NCI-H2196 treated with DMSO at 0.1 percent for 48 hours (cell line): ENCODE results near the gene ZNG1B.
"Not testable (repeated sequence)": the region's sequence is repeated elsewhere in the genome, so short reads cannot be mapped to it uniquely, and the experiment has no call there.

ENCODE experiments used
- DNase-seq: peaks from one replicate; lab custom pipeline; 2025; ENCODE audit not compliant: unreplicated experiment; lab: John Stamatoyannopoulos, UW

Gene ZNG1B

DNA sequence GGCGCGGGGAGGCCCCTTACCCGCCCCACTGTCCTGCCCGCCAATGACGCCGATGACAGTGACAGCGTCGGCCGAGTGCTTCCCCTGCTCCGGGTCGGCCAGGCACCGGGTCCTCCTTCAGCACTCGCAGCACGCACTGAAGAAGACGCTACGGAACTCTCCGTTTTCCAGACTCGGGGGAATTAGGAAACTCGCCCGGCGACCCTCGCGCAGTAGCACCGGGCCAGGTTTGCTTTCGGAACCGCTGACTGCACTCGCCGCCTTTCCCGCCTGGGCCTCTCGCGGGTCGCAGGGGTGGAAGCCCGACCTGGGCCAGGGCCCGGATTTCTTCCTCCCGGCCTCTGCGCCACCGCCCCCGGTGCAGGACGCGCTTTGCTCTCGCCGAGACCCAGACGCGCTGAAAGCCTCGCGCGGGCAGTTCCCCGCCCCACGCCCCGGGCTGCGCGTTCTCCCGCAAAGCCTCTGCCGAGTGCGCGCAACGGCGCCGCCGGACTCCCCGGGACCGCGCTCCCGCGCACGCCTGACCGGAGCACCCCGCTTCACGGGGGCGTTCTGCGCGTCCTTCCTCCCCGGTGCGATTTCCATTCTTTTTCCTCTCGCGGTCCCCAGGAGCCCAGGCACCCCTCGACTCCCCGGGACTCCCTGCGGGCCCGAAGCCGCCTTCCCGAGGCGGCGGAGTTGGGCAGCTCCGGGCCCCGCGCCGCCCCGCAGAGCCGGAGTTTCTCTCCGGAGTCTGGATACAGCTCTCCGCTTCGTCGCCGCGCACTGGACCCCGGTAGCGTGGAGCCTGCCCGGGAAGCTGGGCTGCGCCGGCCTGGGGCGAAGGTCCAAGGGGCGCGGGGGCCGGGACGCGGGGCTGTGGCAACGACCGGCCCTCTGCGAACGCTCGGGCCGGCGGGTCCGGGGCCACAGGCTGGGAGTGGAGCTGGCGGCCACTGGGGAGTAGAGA lies 65.9 kb downstream of the ZNG1B start:
- not testable (repeated sequence) for DNase-seq

DNA sequence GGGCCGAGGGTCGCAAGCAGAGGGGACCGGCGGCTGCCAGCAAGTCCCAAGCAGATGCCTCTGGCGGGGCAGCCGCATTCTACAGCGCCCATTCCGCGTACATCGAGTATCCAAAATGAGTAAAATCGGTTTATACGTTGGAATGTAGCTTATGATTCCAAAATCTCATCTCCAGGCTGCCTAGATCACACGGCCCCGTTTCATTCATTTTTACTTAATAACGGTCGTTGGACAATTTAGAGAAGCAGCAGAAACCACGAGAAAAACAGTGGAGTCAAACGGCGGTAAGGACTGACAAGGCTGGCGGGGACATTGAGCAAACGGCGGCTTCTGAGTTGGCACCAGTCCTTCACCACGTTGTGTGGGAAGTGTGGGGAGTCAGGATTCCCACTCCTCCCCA lies 66.6 kb downstream of the ZNG1B start:
- not testable (repeated sequence) for DNase-seq

DNA sequence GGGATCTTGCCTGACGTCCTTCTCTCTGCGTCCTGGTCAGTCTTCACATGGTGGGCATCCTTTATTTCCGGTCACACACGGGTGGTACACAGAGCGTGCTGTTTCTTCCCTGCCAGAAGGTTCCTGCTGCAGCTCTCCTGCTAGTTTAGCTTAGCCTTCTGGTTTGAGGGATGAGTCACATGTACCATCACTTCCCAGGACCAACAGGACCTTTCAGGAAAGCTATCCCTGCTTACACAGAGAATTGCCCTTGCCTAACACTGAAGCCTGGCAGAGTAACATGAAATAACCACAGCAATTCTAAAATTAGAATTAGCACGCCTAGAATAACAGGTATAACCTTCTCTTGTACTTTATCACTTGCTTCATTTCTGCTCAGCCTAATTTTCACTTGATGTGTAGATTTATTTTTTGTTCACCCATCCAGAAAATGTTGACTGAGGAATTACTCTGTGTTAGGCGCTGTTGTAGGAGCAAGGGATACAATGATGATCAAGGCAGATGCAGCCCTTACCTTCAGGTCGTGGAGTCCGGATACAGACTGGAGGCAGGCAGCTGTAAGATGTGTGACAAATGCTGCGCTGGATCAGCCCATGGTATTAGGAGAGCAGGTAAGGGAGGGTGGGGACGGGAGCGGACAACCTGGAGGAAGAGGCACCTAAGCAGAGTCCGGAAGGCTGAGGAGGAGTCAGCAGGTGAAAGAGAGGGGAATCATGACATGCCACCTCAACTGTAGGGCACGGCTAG lies 70.1 kb downstream of the ZNG1B start:
- DNase-seq, result not testable (repeated sequence)

DNA sequence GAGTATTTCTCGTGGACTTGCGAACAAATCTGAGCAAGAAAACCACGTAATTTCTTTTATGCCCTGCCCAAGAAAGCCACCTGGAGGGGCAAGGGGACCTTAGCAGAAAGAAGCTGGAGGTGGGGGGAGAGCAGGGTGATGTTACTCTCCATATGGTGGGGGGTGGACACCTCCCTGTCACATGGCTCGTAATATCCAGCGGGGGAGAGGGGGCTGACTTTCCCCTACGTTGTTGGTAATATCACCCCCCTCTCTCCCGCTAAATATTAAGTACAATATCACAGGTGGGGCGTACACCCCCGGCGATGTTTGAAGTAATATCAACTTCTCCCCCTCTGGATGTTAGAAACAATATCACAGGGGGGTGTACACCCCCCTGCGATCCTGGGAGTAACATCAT lies 70.7 kb downstream of the ZNG1B start:
- not testable (repeated sequence) for DNase-seq

DNA sequence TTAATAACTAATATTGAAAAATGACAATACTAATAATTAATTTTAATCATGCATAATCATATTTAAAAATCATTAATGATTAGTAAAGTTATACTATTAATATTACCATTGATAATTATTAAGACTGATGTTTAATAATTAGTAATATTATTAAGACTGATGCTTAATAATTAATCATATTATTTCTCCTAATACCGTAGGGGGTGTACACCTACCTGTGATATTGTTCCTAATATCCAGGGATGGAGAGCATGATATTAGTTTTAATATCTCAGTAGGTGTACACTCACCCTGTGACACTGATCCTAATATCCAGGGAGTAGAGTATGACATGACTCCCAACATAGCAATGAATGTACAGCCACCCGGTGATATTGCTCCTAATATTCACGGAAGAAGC lies 73.4 kb downstream of the ZNG1B start:
- not testable (repeated sequence) for DNase-seq

DNA sequence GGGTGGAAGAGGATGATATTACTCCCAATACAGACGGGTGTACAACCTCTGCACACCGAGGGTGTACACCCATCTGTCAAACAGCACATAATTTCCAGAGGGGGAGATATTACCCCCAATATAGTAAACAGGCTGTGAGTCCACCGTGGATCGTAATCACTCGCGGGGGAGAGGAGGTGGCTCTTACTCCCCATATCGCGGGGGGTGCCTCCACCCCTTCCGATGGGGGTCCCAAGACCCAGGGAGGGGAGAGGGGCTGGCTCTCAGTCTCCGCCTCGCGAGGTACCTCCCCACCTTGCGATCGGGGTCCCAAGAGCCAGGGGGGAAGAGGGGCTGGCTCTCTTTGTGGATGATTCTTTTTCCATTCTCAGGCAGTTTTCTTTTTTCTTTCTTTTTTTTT lies 74.4 kb downstream of the ZNG1B start:
- not testable (repeated sequence) for DNase-seq

DNA sequence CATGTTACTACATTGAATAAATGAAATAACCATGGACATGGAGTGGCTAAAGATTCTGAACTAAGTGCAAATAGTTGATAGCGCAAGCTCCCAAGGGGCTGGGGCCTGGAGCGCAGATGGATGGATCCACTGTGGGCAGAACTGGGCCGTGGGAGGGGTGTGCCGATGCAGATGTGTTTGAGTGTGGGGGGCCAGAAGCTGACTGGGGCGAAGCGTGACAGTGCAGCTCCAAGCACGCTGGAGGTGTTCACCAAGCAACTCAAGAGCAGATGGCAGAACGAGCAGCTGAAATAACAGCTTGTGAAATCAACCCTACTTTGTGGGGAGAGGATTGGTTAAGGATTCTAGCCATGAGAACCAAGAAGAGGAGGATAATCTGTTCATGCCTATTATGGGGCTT lies 78.0 kb downstream of the ZNG1B start:
- not testable (repeated sequence) for DNase-seq

DNA sequence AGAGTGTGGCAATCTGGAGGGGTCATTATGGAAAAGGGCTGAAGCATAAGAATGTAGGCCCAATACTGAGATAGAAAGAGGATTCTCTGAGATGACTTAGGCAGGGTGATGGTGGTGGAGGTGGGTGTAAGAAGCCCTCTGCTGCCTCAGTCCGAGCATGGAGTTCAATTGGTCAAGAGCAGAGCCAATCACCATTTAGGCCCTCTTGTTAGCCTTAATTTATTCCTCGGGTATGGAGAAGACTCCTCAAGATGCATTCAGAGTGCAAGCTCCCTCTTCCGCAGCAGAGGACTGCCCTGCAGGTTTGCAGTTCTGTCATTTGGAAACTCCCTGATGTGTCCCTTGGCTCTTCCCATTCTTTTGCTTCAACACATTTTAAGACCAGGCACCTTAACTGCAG lies 78.5 kb downstream of the ZNG1B start:
- DNase-seq, result not testable (repeated sequence)

DNA sequence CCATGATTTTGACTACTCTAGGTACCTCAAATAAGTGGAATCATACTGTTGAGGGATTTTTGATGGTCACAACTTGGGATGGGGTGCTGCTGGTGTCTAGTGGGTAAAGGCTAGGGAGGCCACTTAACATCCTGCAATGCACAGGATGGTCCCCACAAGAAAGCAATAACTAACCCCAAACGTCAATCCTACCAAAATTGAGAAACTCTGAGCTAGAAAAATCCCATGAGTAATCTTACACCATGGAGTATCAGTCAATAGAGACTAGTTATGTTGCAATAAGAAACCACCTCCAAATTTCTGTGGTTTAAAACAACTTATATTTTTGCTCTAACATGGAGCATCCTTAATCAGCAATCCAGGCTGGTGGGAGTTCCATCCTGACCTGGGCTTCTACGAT lies 79.5 kb downstream of the ZNG1B start:
- DNase-seq, result not testable (repeated sequence)

DNA sequence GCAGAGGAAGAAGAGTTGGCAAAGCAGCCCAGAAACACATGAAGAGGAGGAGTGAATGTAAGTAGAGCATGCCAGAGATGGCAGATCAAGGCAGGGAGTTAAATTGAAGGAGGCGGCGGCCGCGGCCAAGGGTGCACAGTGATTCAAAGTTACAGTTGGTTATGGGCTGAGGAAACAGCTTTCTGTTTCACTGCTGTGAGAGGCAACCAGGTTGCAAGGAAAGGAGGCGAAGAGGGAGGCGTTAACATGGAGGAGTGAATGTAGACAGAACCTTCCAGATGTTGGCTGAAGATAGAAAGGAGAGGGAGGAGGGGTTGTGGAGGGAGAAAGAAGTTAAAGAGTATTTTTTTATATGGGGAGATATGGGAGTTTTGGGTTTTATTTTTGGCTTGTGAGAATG lies 83.3 kb downstream of the ZNG1B start:
- not testable (repeated sequence) for DNase-seq

DNA sequence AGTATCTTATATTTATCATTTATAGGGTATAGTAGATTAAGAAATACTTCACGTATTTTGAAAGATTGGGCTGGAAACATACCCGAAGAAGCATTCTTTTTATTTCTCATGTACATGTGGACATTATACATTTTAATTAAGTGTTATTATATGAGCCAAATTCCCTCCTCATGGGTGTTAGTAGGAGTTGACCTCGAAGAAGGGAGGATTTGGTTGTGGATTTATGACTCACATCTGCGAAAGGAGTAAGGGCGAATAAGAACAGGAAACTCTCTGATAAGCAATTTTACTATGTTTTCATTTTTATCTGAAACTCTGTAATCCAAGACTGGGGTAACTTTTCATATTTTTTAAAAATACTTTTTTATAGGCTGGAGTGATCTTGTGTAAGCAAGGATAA lies 84.0 kb downstream of the ZNG1B start:
- DNase-seq, result not testable (repeated sequence)

DNA sequence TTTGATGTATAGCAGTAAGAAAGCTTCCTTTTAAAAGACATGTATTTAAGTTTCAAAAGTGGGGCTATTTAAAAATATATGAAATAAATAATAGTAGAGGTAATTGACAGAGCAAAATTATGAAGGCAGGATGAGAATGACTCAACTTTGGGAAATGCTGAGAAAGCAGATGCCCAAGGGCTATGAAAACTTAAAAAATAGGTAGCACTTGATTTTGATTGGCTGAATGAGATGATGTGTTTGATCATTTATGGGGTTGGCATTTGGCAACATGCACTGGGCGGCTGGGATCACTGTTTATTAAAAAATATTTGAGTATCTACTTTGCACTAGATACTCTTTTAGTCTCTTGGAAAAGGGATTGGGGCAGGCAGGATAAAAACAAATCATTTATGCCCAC lies 87.5 kb downstream of the ZNG1B start:
- not testable (repeated sequence) for DNase-seq

DNA sequence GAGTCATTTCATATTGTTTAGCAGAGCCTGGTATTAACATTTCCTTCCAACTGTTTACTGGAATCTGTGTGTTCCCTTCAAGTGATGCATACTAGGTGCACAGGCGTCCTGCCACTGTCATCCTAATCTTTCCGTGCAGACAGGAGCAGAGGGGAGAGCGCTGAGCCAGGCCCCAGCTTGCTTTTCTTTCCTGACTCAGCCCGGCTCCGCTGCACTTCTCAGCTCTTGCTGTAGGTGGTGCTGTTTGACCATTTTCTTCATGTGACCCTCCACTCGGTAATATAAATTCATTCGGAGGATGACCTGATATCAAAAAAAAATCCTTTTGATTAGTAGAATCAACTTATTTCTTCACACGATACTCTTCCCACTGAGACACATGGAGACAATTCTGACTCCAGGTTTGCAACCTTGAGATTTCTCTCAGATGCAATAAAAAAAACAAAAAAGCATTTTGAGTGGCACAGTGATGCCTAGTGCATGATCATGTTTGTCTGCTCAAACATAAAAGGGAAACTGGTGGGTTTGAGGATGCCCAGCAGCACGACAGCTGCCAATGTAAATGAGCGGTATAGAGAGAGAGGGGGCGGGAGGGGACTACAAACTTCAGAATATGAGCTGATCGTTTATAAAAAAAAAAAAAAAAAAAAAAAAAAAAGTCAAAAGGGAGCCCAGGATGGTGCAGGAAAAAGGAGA lies 90.0 kb downstream of the ZNG1B start:
- not testable (repeated sequence) for DNase-seq

DNA sequence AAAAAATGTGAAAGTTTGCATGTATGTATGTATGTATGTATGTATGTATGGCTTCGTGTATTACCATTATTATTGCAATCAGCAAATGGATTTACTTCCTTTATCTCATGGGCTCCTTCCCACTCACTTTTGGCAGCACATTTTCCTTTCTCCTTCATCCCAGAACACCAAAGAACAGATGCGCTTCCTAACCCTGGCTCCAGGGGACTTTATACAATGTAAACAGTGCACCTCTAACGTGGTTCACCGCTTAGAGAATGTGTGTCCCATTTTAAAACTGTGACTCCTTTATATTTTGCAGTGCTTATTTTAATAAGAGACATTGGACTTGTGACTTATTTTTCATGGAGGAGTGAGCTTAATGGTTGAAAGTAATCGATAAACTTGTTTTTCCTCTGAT lies 90.6 kb downstream of the ZNG1B start:
- not testable (repeated sequence) for DNase-seq

DNA sequence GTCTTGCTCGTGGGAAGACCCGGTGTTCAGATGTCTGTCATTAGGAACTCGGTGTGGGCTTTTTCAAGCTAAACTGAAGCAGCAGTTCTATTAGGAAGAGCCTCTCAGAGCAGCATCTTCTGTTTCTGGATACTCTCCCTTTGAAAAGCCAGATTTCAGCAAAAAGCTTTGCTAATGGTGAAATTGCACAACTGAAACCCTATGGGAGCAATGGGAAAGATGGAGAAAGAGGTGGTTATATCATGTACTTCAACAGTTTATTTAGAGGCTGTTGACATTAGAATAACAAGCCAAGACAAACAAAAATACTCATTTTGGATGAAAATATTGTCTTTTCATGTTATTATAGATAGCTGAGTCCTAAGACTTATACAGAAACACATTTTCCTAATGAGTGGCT lies 91.4 kb downstream of the ZNG1B start:
- not testable (repeated sequence) for DNase-seq

DNA sequence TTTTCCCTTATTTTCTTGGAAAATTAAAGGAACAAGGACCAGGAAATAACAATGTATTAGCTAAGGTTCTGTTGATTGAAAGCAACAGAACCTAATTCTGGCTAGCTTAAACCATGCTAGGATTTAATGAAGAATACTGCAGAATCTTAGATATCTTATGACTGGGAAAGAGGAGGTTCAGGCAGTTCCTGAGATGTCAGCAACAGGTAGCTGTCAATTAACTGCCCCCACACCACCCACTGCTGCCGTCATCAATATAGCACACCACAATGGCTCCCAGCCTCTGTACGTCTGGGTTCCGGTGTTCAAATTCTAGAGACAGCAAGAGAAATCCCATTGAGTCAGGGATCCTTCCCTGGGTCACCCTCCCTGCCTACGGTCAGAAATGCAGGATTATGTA lies 95.5 kb downstream of the ZNG1B start:
- DNase-seq, result not testable (repeated sequence)

DNA sequence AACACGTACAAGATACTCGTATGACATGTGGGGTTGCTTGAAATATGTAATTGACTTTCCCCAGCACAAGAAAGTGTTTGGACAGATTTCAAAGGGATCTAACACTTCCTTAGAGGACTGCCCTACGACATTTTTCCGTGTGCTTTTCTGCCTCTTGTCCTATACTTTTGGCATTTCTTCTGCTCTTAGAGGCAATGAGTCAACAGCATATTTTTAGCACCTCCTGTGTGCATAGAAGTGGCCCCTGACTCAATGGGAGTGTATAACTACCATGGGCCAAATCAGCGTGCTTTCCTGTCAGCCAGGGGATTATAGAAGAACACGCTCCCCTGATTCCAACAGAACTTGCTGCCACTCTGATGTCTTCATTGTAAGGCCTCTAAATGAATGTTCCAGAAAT lies 99.1 kb downstream of the ZNG1B start:
- DNase-seq, result not testable (repeated sequence)

DNA sequence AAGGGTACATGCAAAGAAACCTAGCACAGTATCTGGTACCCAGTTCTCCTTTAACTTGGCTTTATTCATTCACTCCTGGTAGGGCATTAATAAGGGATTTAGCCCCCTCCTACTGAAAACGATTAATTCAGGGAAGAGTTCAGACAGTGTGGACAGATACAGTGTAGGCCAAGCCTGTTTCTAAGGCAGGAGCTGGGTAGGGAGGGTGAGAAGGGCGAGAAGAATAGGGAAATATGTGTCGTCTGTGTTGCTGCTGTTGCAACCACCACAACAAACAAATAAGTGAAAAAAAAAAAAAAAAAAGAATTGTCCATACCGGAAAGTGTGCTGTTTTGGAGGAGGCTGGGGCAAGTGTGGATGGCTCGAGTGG lies 103.3 kb downstream of the ZNG1B start:
- DNase-seq, result not testable (repeated sequence)

DNA sequence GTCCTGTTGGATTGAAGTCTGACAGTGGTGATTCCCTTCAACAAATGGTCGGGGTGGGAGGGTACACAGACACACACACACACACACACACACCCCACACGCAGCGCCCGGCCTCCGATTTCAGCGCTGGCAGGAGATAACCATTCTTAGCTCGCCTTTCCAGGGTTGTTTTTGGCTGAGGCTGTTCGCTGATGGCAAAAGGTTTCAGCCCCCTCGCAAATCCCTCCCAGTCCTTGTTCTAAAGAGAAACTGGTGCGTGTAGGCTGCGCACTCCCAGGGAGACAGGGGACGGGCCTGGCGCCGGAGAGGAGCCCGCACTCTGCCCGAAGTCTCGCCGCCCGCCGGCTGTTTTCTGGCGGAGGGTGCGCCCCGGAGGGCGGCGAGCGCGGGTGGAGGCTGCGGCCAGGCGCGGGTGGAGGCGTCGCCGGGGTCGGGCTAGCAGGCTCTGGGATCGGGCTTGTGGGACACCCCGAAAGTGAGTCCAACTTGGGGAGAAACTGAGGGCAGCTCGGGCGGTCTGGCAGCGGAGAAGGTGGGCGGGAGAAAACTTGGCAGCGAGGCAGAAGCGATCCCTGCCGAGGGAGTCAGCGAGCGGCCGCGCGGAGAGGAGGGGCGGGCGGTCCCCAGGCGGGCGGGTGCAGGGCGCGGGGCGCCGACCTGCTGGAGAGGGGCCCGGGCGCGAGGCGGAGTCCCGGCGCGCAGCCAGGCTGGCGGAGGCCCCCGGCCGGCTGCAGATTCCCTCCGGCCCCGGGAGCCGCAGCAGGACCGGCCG lies 103.9 kb downstream of the ZNG1B start:
- DNase-seq, result not testable (repeated sequence)

DNA sequence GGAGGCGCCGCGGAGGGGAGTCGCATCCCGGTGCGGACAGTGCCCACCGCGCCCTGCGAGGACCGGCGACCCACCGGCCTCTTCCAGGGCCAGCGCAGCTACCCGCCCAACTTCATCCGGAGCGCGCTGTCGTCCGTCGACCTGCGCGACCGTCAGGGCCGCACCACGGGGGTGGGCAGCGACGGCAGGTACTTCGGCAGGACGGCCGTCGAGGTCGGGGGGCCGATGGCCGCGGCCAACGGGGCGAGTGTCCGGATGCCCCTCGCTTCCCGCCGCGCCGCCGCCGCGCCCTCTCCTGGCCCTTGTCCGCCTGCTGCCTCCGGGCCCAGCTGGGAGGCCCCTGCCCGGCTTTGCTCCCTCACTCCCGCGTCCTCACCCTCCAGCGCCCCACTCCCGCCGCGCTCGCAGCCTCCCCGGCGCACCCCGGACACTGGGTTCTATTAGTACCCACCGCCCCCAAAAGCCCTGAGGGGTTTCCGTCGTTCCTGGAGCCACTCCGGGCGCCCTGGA lies 104.5 kb downstream of the ZNG1B start:
- DNase-seq, result not testable (repeated sequence)
